Measurements from ENCODE around the gene C11orf68.

GRCh38 chr11:65919573-65920371 is 910 bp upstream of the C11orf68 start:
- TF ChIP-seq CTCF (IDR thresholded peaks at IDR 0.05; ENCODE audit: low read length): no peak
- no peak for TF ChIP-seq EZH2phosphoT487 (IDR thresholded peaks at IDR 0.05; ENCODE audit: low read length)
- TF ChIP-seq EZH2 (optimal IDR thresholded peaks at IDR 0.05; ENCODE audit: low read depth, low read length): no peak

Data from MM.1S (cell line).